Vagina (tissue), 2 donors: ENCODE data around the gene PNMA6F.

Source experiments
- CTCF ChIP-seq, 3 experiments: fragments of 450-650 bp in 2 of 3; fragments of 200-600 bp in 1 of 3; sonication (generic) in 1 of 3; IDR thresholded peaks; one replicate each; pipeline ENCODE4 v1.5.1; 2017 to 2019; ENCODE audit warnings: antibody characterized with exemption in 3 of 3, mild to moderate bottlenecking in 2 of 3, moderate library complexity in 2 of 3
- POLR2A ChIP-seq, 2 donors: fragments of 450-650 bp; IDR thresholded peaks; one replicate each; pipeline ENCODE4 v1.6.1; 2017; ENCODE audit warnings: antibody characterized with exemption in 2 of 2, mild to moderate bottlenecking in 2 of 2, moderate library complexity in 2 of 2
- POLR2AphosphoS5 ChIP-seq, 2 donors: sonication (generic); formaldehyde crosslinking; IDR thresholded peaks; one replicate each; pipeline ENCODE4 v1.9.0; 2017; ENCODE audit warnings: antibody characterized with exemption in 2 of 2, mild to moderate bottlenecking in 2 of 2, low read depth in 1 of 2; ENCODE audit not compliant: insufficient read depth in 1 of 2

GRCh38 chrX:153304988-153305736 lies 16.4 kb downstream of the PNMA6F start:
- no peak for TF ChIP-seq CTCF (IDR thresholded peaks at IDR 0.05)
- no peak for TF ChIP-seq POLR2A (IDR thresholded peaks at IDR 0.05)
- no peak for TF ChIP-seq POLR2AphosphoS5 (IDR thresholded peaks at IDR 0.05; ENCODE audit: insufficient read depth in 1 of 2, low read depth in 1 of 2)
